WTC11 (cell line): Measurements from ENCODE around the gene FBXL16. TPM values are rescaled to one million over a fixed set of nuclear protein-coding genes. Genes with fewer than 3 reads are reported as not detected.

Source experiments
- ATAC-seq: fragments of 200-7000 bp; cut with Tn5 transposase; 2 replicates; pipeline ENCODE4 v1.10.0; 2021; ENCODE audit warnings: mild to moderate bottlenecking, moderate library complexity
- CTCF ChIA-PET: fragments of 300-600 bp; sonication (Branson Sonifier 250); formaldehyde crosslinking; loops from one replicate; lab custom pipeline; 2021; ENCODE audit warnings: antibody characterized with exemption; lab: Charles Lee
- POLR2A ChIA-PET: fragments of 350-600 bp; sonication (Branson Sonifier 250); formaldehyde crosslinking; loops from one replicate; lab custom pipeline; 2021; ENCODE audit warnings: antibody characterized with exemption; lab: Charles Lee
- DNase-seq: peaks from one replicate; pipeline ENCODE4 v3.0.0; 2021; ENCODE audit warnings: low spot score
- H3K27ac Mint-ChIP-seq: 2 replicates; pipeline ENCODE4 v1.8.0; 2021; ENCODE audit warnings: mixed read lengths
- H3K27me3 Mint-ChIP-seq: 2 replicates; pipeline ENCODE4 v1.8.0; 2021; ENCODE audit warnings: low read depth, mild to moderate bottlenecking, moderate library complexity, mixed read lengths
- H3K36me3 Mint-ChIP-seq: 2 replicates; pipeline ENCODE4 v1.8.0; 2021; ENCODE audit warnings: mixed read lengths
- H3K4me1 Mint-ChIP-seq: 2 replicates; pipeline ENCODE4 v1.8.0; 2022; ENCODE audit warnings: mixed read lengths
- H3K4me3 Mint-ChIP-seq: 2 replicates; pipeline ENCODE4 v1.8.0; 2021; ENCODE audit warnings: mild to moderate bottlenecking, moderate library complexity, mixed read lengths
- H3K9me3 Mint-ChIP-seq: 2 replicates; pipeline ENCODE4 v1.8.0; 2021; ENCODE audit warnings: mixed read lengths
- ARID4B ChIP-seq: sonication (generic); formaldehyde crosslinking; IDR thresholded peaks from 2 replicates; pipeline ENCODE4 v1.8.0; 2023; ENCODE audit warnings: missing genetic modification reagents, mild to moderate bottlenecking, borderline replicate concordance
- ATF1 ChIP-seq: sonication (generic); formaldehyde crosslinking; IDR thresholded peaks from 2 replicates; pipeline ENCODE4 v1.8.1; 2023; ENCODE audit warnings: mild to moderate bottlenecking, moderate library complexity, missing genetic modification reagents
- ATF2 ChIP-seq: sonication (generic); formaldehyde crosslinking; IDR thresholded peaks from 2 replicates; pipeline ENCODE4 v1.8.1; 2022; ENCODE audit warnings: low read depth, missing genetic modification reagents, borderline replicate concordance
- CREB1 ChIP-seq: sonication (generic); formaldehyde crosslinking; IDR thresholded peaks from 2 replicates; pipeline ENCODE4 v1.8.0; 2023; ENCODE audit warnings: mild to moderate bottlenecking, missing genetic modification reagents
- CREM ChIP-seq: sonication (generic); formaldehyde crosslinking; IDR thresholded peaks from 2 replicates; pipeline ENCODE4 v1.8.1; 2022; ENCODE audit warnings: mild to moderate bottlenecking, missing genetic modification reagents, moderate library complexity
- E2F5 ChIP-seq: sonication (generic); formaldehyde crosslinking; IDR thresholded peaks from 2 replicates; pipeline ENCODE4 v1.8.1; 2022; ENCODE audit warnings: mild to moderate bottlenecking, moderate library complexity, missing genetic modification reagents
- ELF4 ChIP-seq: sonication (generic); formaldehyde crosslinking; IDR thresholded peaks from 2 replicates; pipeline ENCODE4 v1.8.1; 2022; ENCODE audit warnings: low read depth, mild to moderate bottlenecking, moderate library complexity, missing genetic modification reagents
- ESRRA ChIP-seq: sonication (generic); formaldehyde crosslinking; IDR thresholded peaks from 2 replicates; pipeline ENCODE4 v1.8.1; 2022; ENCODE audit warnings: mild to moderate bottlenecking, missing genetic modification reagents, borderline replicate concordance
- FOXP1 ChIP-seq: sonication (generic); formaldehyde crosslinking; IDR thresholded peaks from 2 replicates; pipeline ENCODE4 v1.8.0; 2022; ENCODE audit warnings: missing genetic modification reagents, mild to moderate bottlenecking, moderate library complexity, borderline replicate concordance
- GABPB1 ChIP-seq: sonication (generic); formaldehyde crosslinking; IDR thresholded peaks from 2 replicates; pipeline ENCODE4 v1.8.1; 2023; ENCODE audit warnings: mild to moderate bottlenecking, missing genetic modification reagents
- HMGXB4 ChIP-seq: sonication (generic); formaldehyde crosslinking; IDR thresholded peaks from 2 replicates; pipeline ENCODE4 v1.8.1; 2023; ENCODE audit warnings: mild to moderate bottlenecking, moderate library complexity, missing genetic modification reagents
- MYBL2 ChIP-seq: sonication (generic); formaldehyde crosslinking; IDR thresholded peaks from 2 replicates; pipeline ENCODE4 v1.8.1; 2023; ENCODE audit warnings: mild to moderate bottlenecking, moderate library complexity, missing genetic modification reagents
- OVOL2 ChIP-seq: fragments of 250-450 bp; sonication (Bioruptor Pico); IDR thresholded peaks from 2 replicates; pipeline ENCODE4 v1.9.0; 2021; ENCODE audit warnings: mild to moderate bottlenecking, borderline replicate concordance
- RORB ChIP-seq: fragments of 250-450 bp; sonication (Bioruptor Pico); IDR thresholded peaks from 2 replicates; pipeline ENCODE4 v1.9.0; 2021; ENCODE audit warnings: mild to moderate bottlenecking
- ZBTB21 ChIP-seq: sonication (generic); formaldehyde crosslinking; IDR thresholded peaks from 2 replicates; pipeline ENCODE4 v1.8.1; 2023; ENCODE audit warnings: mild to moderate bottlenecking, missing genetic modification reagents, borderline replicate concordance
- ZMAT4 ChIP-seq: fragments of 250-450 bp; sonication (Bioruptor Pico); IDR thresholded peaks from 2 replicates; pipeline ENCODE4 v1.9.0; 2021; ENCODE audit warnings: mild to moderate bottlenecking
- ZNF121 ChIP-seq: sonication (generic); formaldehyde crosslinking; IDR thresholded peaks from 2 replicates; pipeline ENCODE4 v1.8.0; 2023; ENCODE audit warnings: missing genetic modification reagents
- ZNF263 ChIP-seq: sonication (generic); formaldehyde crosslinking; IDR thresholded peaks from 2 replicates; pipeline ENCODE4 v1.8.1; 2022; ENCODE audit warnings: low read depth, mild to moderate bottlenecking, moderate library complexity, missing genetic modification reagents
- ZNF396 ChIP-seq: fragments of 250-450 bp; sonication (Bioruptor Pico); IDR thresholded peaks from 2 replicates; pipeline ENCODE4 v1.8.0; 2021; ENCODE audit warnings: mild to moderate bottlenecking, moderate library complexity, borderline replicate concordance
- ZNF416 ChIP-seq: fragments of 250-450 bp; sonication (Bioruptor Pico); IDR thresholded peaks from 2 replicates; pipeline ENCODE4 v1.9.0; 2021; ENCODE audit warnings: mild to moderate bottlenecking, inconsistent platforms
- ZNF423 ChIP-seq: fragments of 250-450 bp; sonication (Bioruptor Pico); IDR thresholded peaks from 2 replicates; pipeline ENCODE4 v2.1.2; 2022; ENCODE audit warnings: mild to moderate bottlenecking, moderate library complexity
- ZNF671 ChIP-seq: fragments of 250-450 bp; sonication (Bioruptor Pico); IDR thresholded peaks from 2 replicates; pipeline ENCODE4 v1.8.0; 2021; ENCODE audit warnings: mild to moderate bottlenecking
- total RNA-seq: library from RNA; stranded (reverse); gene quantifications from 3 replicates; pipeline ENCODE4 v1.2.3, GENCODE V29; 2021

FBXL16 gene
- total RNA-seq, 1 experiment from 2014 or later, result 22.7 TPM

GRCh38 chr16:683396-684070, 22.1 kb downstream of the FBXL16 start:
- DNase-seq (no peak), ATAC-seq (no peak)
- ChIA-PET CTCF (interaction anchor here (0.9 to 1.7 kb wide), 6 partner anchors 12 to 58 kb away, joined by 3 to 5 read pairs (median 3); partner anchors contain the start of genes ANTKMT, CIAO3 and RHOT2), POLR2A (interaction anchor here (1.1 to 1.6 kb wide), 2 partner anchors 10 to 12 kb away, joined by 4 to 6 read pairs; no protein-coding TSS in a partner anchor)
- H3K36me3 Mint-ChIP-seq, result peaks cover 25% of the 10 kb centered on the region
- peak overlapping the region; percentile 76 for H3K4me3 Mint-ChIP-seq
- no peak overlapping the region; the same call in 1 of the 2 replicates for H3K27ac Mint-ChIP-seq
- H3K4me1 Mint-ChIP-seq, result peaks cover 19% of the 10 kb centered on the region
- H3K9me3 Mint-ChIP-seq, result no peaks in the 10 kb centered on the region
- TF ChIP-seq E2F5 (CRISPR knock-in tag) (no peak), RORB (CRISPR knock-in tag) (no peak), ESRRA (0 out of 2 replicates have a peak, but pooled peaks have one; percentile 1), ARID4B (0 out of 2 replicates have a peak, but pooled peaks have one; percentile 38), CREB1 (CRISPR knock-in tag) (no peak), GABPB1 (CRISPR knock-in tag) (no peak), ATF1 (CRISPR knock-in tag) (peak; percentile 71; the same call in 1 of the 2 replicates), ZNF423 (no peak), ZNF396 (CRISPR knock-in tag) (no peak), ZBTB21 (no peak), HMGXB4 (peak; percentile 53; the same call in 1 of the 2 replicates), ZNF121 (CRISPR knock-in tag) (0 out of 2 replicates have a peak, but pooled peaks have one; percentile 36), ZNF671 (CRISPR knock-in tag) (no peak; the same call in 1 of the 2 replicates), MYBL2 (CRISPR knock-in tag) (0 out of 2 replicates have a peak, but pooled peaks have one; percentile 13), ATF2 (CRISPR knock-in tag) (no peak), FOXP1 (CRISPR knock-in tag) (no peak; the same call in 1 of the 2 replicates), OVOL2 (no peak; the same call in 1 of the 2 replicates), CREM (CRISPR knock-in tag) (0 out of 2 replicates have a peak, but pooled peaks have one; percentile 44), ZNF416 (CRISPR knock-in tag) (no peak; the same call in 1 of the 2 replicates), ELF4 (CRISPR knock-in tag) (no peak), ZNF263 (0 out of 2 replicates have a peak, but pooled peaks have one; percentile 18), ZMAT4 (CRISPR knock-in tag) (no peak; the same call in 1 of the 2 replicates)
- H3K27me3 Mint-ChIP-seq, result no peaks in the 10 kb centered on the region
